ENCODE results near the gene SYT11.
A peak's percentile ranks its signal among the peaks of the same experiment; 100 is the strongest.
"Not testable (repeated sequence)": the region's sequence is repeated elsewhere in the genome, so short reads cannot be mapped to it uniquely, and the experiment has no call there.

The SYT11 gene

GRCh38 chr1:155859234-155859829, at the start of gene SYT11:
Gene SYT11 (plus strand): TSS chr1:155859567. CDS start chr1:155859762, 195 bp downstream.
- peak; percentile 95 to 97 for DNase-seq

- DNase-seq: no peak
Measured at GRCh38 chr1:155812878-155813277, 46.5 kb upstream of the SYT11 start.

- DNase-seq: no peak
Measured at GRCh38 chr1:155813672-155814071, 45.7 kb upstream of the SYT11 start.

GRCh38 chr1:155816351-155816750, 43.0 kb upstream of the SYT11 start:
- DNase-seq: no peak

GRCh38 chr1:155827450-155827849, 31.9 kb upstream of the SYT11 start:
- DNase-seq: no peak

- no peak for DNase-seq
Measured at GRCh38 chr1:155831279-155831976, 27.9 kb upstream of the SYT11 start.

GRCh38 chr1:155833665-155834295, 25.6 kb upstream of the SYT11 start:
- no peak for DNase-seq

GRCh38 chr1:155834296-155834926, 25.0 kb upstream of the SYT11 start:
- DNase-seq: no peak

- DNase-seq: not testable (repeated sequence)
Measured at GRCh38 chr1:155834927-155835399, 24.4 kb upstream of the SYT11 start.

- DNase-seq: no peak
Measured at GRCh38 chr1:155835548-155835947, 23.8 kb upstream of the SYT11 start.

- no peak for DNase-seq
Measured at GRCh38 chr1:155840386-155840785, 19.0 kb upstream of the SYT11 start.

- no peak for DNase-seq
Measured at GRCh38 chr1:155844860-155845421, 14.4 kb upstream of the SYT11 start.

- DNase-seq: no peak
Measured at GRCh38 chr1:155847823-155848529, 11.4 kb upstream of the SYT11 start.

GRCh38 chr1:155850345-155850744, 9.0 kb upstream of the SYT11 start:
- DNase-seq: no peak

- no peak for DNase-seq
Measured at GRCh38 chr1:155856257-155856974, 3.0 kb upstream of the SYT11 start.

GRCh38 chr1:155856975-155857930, 2.1 kb upstream of the SYT11 start, which contains the start of gene GON4L:
Gene GON4L (minus strand): TSS chr1:155857214. CDS start chr1:155853780, 3,434 bp downstream.
- peak; percentile 89 for DNase-seq

GRCh38 chr1:155858800-155859233, 550 bp upstream of the SYT11 start:
- DNase-seq: peak; percentile 31 to 46

- DNase-seq: peak; percentile 50 to 57
Measured at GRCh38 chr1:155859881-155860871, 809 bp downstream of the SYT11 start.

- no peak for DNase-seq
Measured at GRCh38 chr1:155860970-155861510, 1.7 kb downstream of the SYT11 start.

Measured in stimulated activated CD4-positive, alpha-beta T cell treated with anti-CD3 and anti-CD28 coated beads, Interleukin-2, amount 100 ng/mL, for 24 hours (primary cell).